Endothelial cell of umbilical vein (primary cell): ENCODE results near the gene SEMA3A.

ENCODE experiments used
- CTCF ChIP-seq, 2 donors: IDR thresholded peaks; 1 replicate in 1 of 2; 2 replicates in 1 of 2; pipeline ENCODE4 v1.5.1; 2011; ENCODE audit warnings: low read length in 2 of 2, mild to moderate bottlenecking in 2 of 2, moderate library complexity in 2 of 2, control low read depth in 1 of 2, inconsistent platforms in 1 of 2, low read depth in 1 of 2; ENCODE audit not compliant: insufficient read depth in 1 of 2; ENCODE audit errors: extremely low read depth in 1 of 2
- EZH2 ChIP-seq: IDR thresholded peaks from 2 replicates; pipeline ENCODE4 v1.6.1; 2012; ENCODE audit warnings: borderline replicate concordance, low read depth, mild to moderate bottlenecking, moderate library complexity, low read length, inconsistent platforms; ENCODE audit not compliant: severe bottlenecking
- JUN ChIP-seq: IDR thresholded peaks from 2 replicates; pipeline ENCODE4 v1.6.1; 2011; ENCODE audit warnings: borderline replicate concordance, low read depth; ENCODE audit not compliant: insufficient read length, insufficient read depth
- MAX ChIP-seq: IDR thresholded peaks from 2 replicates; pipeline ENCODE4 v1.6.1; 2011; ENCODE audit not compliant: insufficient read depth, insufficient read length
- MYC ChIP-seq: IDR thresholded peaks from one replicate; pipeline ENCODE4 v1.6.1; 2011; ENCODE audit warnings: mild to moderate bottlenecking, low read depth, low read length
- POLR2A ChIP-seq: IDR thresholded peaks from 2 replicates; pipeline ENCODE4 v1.6.1; 2012; ENCODE audit warnings: low read depth, mild to moderate bottlenecking, control low read depth, low read length
- POLR2AphosphoS5 ChIP-seq: IDR thresholded peaks from 2 replicates; pipeline ENCODE4 v1.6.1; 2012; ENCODE audit warnings: low read depth, mild to moderate bottlenecking, control low read depth, low read length, moderate library complexity; ENCODE audit not compliant: insufficient read depth

- TF ChIP-seq MAX, result no peak
- TF ChIP-seq CTCF (IDR thresholded peaks at IDR 0.05; ENCODE audit: extremely low read depth in 1 of 2, insufficient read depth in 1 of 2, low read depth in 1 of 2, low read length in 2 of 2), result no peak
- no peak for TF ChIP-seq POLR2A
- TF ChIP-seq EZH2, result no peak
- TF ChIP-seq POLR2AphosphoS5, result no peak
- TF ChIP-seq MYC, result no peak
- TF ChIP-seq JUN, result no peak
These were observed 224.5 kb downstream of the SEMA3A start for GRCh38 chr7:83970081-83970480.
